GM19043 (cell line): Measurements from ENCODE around the gene PLIN4.
A peak's percentile ranks its signal among the peaks of the same experiment; 100 is the strongest.

Source experiments
- ATAC-seq: cut with Tn5 transposase; IDR thresholded peaks from one replicate; pipeline ENCODE4 v1.9.1; 2021; ENCODE audit warnings: low read depth; ENCODE audit not compliant: unreplicated experiment

The PLIN4 gene

DNA sequence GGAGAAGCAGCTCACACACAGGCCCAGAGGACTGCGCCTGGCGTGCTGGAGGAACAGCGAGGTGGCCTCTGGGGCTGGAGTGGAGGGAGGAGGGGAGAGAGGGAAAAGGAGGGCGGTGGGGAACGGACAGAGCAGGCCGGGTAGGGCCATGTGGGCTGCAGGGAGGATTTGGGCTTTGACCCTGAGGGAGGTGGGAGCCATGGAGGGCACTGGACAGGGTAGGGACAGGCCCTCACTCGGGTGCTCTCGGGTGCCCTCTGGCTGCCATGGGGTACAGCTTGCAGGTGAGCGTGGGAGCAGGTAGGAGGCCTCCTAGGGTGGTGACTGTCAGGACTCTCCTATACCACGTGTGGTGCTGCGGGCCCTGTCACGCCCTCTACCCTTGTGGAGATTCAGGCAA, 22.8 kb downstream of the PLIN4 start:
- no peak for ATAC-seq

DNA sequence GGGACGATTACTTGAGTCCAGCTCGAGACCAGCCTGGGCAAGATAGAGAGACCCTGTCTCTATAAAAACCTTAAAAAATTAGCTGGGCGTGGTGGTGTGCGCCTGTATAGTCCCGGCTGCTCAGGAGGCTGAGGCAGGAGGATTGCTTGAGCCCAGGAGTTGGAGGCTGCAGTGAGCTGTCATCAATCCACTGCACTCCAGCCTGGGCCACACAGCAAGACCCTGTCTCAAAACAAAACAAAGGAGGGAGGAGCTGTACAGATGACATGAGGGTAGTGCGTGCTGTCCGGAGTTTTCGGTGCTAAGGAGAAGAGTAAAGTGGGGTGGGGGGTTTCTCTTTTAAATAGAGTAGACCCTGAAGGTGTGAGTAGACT, 23.6 kb downstream of the PLIN4 start:
- no peak for ATAC-seq

DNA sequence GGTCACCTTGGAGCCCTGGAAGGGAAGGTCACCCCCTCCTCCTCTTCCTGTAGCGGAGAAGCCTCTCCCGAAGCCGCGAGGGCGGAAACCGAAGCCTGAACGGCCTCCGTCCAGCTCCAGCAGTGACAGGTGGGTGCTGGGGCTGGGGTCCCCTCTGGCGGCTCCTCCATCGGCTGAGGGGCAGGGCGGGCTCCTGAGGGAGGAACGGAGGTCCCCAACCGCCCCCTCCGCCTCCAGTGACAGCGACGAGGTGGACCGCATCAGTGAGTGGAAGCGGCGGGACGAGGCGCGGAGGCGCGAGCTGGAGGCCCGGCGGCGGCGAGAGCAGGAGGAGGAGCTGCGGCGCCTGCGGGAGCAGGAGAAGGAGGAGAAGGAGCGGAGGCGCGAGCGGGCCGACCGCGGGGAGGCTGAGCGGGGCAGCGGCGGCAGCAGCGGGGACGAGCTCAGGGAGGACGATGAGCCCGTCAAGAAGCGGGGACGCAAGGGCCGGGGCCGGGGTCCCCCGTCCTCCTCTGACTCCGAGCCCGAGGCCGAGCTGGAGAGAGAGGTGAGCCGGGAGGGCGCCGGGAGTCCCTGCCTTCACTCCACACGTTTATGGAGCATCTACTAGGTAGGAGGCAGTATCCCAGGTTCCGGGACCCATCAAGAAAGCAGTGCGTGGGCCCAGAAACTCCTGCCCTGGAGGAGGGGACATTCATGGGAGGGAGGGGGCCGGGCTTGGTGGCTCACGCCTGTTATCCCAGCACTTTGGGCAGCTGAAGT, 24.2 kb downstream of the PLIN4 start:
- ATAC-seq: no peak

DNA sequence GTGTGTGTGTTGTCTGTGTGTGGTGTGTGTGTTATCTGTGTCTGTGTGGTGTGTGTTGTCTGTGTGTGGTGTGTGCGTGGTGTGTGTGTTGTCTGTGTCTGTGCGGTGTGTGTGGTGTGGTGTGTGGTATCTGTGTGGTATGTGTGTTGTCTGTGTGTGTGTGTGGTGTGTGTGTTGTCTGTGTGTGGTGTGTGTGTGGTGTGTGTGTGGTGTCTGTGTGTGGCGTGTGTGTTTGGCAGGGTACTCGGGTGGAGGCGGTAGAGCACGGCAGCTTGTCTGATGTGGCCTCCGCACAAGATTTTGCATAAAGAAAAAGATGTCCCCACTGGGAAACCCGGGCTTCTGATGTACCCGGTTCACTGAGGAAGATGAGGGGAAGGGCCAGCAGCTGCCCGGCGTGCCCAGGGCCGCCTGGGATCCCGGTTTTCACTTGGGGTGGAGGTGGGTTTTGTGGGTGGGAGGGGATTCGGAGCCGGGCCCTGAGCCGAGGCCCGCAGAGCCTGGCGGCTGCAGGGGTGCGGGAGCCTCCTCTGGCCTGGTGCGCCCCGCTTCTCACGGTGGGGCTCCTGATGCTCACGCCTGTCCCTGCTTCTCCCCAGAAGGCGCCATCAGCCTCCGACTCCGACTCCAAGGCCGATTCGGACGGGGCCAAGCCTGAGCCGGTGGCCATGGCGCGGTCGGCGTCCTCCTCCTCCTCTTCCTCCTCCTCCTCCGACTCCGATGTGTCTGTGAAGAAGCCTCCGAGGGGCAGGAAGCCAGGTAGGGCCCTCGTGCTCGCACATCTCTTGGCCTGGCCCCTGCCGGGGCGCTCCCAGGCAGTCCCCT, 25.0 kb downstream of the PLIN4 start:
- ATAC-seq: no peak

DNA sequence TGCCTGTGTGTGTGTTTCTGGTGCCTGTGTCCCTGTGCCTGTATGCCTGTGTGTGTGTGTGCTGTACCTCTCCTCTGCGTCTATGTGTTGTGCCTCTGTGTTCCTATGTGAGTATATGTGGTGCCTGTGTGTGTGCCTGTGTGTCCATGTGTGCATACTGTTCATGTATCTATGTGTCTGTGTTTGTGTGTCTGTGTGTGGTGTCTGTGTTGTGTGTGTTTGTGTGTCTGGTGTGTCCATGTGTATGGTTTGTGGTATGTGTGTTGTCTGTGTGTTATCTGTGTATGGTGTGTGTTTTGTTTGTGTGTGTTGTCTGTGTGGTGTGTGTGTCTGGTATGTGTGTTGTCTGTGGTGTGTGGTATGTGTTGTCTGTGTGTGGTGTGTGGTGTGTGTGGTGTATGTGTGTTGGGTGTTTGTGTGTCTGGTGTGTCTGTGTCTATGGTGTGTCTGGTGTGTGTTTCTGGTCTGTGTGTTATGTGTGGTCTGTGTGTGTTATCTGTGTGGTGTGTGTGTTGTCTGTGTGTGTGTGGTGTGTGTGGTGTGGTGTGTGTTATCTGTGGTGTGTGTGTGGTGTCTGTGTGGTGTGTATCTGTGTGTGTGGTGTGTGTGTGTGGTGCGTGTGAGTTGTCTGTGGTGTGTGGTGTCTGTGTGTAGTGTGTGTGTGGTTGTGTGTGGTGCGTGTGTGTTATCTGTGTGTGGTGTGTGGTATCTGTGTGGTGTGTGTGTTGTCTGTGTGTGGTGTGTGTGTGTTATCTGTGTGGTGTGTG, 25.8 kb downstream of the PLIN4 start:
- no peak for ATAC-seq

DNA sequence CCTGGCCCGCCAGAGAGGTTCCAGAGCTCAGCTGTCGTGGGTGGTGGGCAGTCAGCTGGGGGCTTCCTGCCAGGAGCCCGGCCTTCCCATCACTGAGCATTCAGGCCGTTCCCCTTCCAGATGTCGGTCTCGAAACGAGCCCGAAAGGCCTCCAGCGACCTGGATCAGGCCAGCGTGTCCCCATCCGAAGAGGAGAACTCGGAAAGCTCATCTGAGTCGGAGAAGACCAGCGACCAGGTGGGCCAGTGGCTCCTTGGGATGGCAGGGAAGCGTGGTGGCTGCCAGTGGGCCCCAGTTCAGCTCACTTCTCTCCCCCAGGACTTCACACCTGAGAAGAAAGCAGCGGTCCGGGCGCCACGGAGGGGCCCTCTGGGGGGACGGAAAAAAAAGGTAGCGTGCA, 26.8 kb downstream of the PLIN4 start:
- no peak for ATAC-seq

DNA sequence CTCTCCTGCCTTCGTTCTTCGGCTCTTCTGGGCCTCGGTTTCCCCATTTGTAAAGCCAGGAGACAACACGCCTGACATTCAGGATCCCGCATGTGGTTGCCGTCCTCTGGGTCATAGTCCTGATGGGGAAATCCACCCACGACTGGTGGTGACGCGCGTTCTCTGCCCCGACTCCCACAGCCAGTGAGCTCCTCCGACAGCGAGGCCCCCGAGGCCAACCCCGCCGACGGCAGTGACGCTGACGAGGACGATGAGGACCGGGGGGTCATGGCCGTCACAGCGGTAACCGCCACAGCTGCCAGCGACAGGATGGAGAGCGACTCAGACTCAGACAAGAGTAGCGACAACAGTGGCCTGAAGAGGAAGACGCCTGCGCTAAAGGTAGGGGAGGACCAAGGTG, 29.8 kb downstream of the PLIN4 start:
- ATAC-seq: no peak

DNA sequence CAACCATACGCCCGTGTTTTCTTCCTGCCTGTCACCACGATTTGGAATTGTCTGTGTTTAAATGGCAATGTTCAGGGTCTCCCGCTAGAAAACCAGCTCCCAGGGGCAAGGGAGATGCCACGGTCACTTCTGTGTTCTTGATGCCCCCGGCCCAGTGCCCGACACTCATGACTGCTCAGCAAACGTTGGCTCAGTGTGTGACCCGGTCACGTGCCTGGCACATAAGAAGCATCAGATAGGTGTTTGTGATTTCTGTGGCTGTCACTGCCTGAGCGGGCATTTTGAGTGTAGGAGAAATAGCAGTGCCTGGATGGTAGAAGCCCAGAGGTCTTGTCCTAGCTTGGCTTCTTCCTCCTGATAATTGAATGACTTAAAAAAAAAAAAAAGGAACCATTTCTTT, 30.7 kb downstream of the PLIN4 start:
- no peak for ATAC-seq

DNA sequence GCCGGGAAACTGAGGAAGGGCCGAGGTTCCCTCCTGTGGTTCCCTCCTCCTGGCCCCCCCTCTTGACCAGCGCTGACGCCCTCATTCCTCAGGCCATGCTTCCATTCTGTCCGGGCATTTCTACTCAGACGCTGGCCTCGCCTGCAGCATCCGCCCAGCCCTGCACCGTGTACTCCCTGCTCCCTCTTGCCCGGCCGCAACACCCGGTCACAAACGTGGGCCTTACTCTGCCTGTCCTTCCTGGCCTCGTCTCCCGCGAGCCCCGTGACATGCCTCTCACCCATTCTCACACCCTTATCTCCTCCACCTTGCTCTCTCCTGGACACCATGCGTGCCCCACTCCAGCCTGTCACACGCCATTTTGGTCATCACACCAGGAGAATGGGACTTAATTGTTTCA, 34.9 kb downstream of the PLIN4 start:
- no peak for ATAC-seq

DNA sequence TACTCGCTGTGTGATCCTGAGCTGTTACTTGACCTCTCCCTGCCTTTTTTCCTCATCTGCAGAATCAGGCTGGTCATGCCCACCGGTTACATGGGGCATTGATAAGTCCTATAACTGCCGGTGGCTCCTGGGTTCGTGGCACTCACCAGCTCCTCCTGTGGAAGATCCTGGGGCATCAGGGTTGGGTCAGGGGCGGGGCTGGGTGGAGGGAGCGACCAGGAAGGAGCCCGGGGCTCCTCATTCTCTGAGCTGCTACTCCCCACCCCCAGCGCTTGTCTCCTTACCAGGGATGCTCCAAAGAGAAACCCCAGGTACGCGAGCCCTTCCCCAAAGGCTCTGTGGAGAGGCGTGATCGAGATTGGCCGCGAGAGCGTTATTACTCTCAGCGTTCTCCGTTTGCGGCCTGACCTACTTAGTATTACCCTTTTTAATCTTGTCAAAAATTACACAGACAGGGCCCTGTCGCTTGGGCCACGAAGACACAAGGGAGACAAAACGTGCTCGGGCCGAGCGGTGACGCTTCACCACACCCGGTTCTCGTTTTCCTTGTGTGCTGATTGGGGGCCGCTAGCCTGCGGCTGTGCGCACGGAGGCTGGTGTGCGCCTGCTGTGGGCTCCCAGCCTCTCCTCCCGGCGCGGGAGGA, 35.4 kb downstream of the PLIN4 start:
- no peak for ATAC-seq

DNA sequence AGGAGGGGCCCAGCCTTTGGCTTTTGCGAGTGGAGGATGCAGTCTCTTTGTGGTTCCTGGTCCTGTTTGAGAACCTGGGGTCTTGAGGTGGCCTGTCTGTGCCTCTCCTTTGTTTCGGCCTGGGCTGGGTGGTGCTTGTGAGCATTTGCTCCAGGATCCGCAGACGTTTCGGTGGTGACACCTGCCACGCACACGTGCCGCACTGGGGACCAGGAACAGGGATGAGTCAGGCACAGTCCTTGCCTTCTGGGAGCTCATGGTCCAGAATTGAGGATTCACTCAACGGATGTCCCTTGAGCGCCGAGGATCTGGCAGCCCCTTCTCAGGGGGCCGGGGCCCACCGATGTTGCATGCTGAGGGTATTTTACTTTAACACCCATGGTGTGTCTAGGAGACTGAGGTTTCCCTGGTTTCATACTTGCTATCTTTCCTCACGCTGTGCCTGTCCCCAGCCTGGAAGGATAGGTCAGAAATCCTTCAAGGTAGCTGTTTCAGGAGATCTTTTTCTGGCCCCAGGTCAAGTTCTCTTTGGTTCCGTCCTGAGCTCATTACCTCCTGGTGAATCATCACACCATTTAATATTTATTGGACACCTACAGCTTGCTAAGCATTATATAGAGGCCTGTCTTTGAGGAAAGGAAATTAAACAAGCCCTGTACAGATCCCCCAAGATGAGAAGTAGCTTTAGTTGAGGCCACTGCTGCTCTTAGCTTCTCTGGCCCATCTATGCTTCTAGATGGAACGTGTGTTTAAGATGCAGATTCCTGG, 41.1 kb downstream of the PLIN4 start:
- ATAC-seq: no peak

DNA sequence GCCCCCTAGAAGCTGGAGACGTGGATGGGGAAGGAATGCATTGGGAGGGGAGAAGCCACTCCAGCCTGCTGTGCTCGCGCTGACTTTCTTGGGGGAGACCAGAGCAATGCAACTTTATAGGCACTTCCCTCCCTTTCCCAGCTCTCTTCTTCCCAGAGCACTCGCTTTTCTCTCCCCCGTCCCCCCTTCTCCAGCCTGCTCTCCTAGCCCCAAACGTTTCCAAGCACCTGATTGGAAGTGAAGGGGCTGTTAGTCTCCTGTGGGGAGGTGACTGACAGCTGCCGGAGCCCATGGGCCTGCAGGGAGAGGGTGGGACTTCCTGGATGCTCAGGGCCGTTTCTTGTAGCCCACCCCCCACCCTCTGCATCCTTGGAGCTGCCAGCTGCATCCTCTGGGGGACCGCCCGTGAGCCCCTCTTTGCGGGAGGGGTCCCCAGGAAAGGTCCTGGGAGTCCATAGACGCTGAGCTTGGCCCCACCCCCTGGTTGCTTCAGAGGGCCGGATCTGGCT, 43.7 kb downstream of the PLIN4 start:
- ATAC-seq: no peak

DNA sequence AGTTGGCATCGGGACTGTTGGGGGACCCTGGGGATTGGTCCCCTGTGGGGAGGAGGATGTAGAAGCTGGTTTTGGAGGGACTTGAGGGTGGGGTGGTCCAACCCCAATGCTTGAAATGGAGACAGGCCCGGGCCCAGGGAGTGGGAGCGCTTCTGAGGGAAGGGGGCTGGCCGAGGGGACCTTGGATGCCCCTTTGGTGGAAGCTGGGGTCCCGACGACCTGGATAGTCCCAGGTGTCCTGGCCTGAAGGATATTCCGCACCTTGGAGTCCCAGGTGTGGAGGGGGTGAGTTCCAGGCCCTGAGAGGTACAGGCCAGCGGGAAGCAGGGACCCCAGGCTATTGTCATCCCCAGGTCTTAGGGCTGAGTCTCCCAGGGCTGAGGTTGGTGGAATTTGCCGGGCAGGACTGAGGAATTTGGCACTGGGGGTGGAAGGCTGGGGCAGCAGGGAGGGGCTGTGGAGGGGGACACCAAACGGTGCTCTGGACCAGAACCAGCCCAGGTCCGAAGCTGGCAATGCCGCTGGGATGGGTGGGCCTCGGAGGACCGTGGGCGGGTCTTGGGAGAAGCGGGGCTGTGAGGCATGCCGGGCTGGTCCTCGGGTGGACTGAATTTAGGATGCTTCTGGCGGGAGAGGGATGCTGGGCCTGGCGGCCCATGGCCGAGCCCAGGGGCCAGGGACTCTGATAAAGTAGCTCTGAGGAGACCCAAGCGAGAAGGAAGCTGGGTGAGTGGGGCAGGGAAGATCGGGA, 44.3 kb downstream of the PLIN4 start:
- no peak for ATAC-seq

DNA sequence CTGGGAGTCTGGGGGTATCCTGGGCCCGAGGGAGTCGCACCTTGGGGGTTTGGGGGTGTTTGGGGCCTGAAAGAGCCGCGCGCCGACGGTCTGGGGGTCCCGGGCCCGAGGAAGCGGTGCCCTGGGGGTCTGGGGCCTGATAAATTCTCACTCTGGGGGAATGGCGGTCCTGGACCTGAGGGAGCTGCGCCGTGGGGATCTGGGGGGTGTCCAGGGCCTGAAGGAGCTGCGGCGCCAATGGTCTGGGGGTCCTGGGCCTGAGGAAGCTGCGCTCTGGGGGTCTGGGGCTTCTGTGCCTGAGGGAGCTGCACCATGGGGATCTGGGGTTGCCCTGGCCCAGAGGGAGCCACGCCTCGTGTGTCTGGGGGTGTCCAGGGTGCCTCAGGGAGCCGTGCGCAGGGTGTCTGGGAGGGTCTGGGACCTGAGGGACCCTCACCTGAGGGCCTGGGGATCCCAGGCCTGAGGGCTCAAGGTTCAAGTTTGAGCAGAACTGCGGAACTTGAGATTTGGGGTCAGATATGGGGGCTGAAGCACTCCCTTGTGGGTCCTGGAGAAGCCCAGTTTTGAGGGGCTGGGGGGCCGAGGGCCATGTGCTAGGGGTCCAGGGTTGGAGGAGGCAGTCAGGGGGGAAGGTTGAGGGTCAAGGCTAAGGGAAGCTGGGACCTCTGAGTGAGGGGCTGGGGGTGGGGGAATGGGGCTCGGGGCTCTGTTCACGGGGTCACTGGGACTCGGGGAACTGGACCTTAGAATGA, 45.1 kb downstream of the PLIN4 start:
- ATAC-seq: no peak

DNA sequence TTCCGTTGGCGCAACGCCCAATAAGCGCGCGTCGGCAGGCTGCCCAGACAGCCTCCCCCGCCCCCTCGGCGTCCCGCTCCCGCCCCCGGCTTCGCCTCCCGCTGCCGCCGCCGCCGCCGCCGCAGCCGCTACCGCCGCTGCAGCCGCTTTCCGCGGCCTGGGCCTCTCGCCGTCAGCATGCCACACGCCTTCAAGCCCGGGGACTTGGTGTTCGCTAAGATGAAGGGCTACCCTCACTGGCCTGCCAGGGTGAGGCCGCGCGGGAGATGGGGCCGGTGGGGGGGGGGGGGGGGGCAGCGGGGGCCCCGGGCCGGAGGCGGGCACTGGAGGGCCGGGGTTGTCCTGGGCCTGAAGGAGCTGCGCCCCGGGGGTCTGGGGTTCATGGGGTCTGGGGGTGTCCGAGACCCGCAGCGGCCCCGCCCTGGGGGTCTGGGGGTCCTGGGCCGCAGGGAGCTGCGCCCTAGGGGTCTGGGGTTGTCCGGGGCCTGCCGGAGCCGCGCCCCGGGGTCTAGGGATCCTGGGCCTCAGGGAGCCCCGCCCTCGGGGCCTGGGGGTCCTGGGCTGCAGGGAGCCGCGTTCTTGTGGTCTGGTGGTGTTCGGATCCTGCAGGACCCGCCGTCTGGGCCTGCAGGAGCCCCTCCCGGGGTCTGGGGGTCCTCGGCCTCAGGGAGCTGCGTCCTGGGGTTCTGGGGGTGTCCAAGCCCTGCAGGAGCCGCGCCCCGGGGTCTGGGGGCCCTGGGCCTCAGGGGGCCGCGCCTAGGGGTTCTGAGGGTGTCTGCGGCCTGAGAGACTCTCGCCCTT, 45.9 kb downstream of the PLIN4 start, which contains the start of gene HDGFL2:
Gene HDGFL2 (plus strand): TSS at position 124 of the 801 bp plus-strand sequence. CDS start 54 bp downstream, at position 178.
- no peak for ATAC-seq

DNA sequence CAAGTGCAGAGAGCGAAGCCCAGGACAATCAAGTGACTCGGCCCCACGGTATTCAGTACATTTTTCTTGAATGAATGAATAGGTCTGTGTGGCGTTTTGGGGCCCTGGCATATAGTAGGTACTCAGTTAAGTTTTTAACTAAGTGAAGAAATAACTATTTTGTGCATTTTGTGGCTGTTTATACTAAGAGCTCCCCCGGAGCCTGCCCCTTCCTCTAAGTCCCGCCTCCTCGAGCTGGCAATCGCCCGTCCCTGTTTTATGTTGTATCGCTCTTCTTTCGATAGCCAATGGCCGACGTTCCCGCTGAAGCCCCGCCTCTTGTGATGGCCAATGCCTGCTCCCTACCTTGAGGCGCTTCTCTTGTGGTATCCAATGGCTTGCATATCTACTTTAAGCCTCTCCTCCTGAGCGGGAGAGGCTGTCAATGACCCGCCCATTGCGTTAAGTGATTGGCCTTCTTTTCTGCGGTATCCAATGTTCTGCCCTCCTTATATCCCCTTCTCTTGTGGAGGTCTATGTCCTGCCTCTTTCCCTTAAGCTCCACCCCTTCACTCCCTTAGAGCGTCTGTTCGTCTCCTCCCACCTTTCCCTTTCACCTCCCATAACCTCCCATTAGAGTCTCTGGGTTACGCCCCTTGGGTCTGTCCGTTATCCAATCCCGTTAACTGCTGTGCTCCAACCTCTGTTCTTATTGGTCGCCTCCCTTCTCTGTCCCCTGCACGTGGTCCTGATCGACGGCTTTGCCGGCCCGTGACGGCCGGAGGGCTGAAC, 46.7 kb downstream of the PLIN4 start:
- peak; percentile 83 for ATAC-seq

DNA sequence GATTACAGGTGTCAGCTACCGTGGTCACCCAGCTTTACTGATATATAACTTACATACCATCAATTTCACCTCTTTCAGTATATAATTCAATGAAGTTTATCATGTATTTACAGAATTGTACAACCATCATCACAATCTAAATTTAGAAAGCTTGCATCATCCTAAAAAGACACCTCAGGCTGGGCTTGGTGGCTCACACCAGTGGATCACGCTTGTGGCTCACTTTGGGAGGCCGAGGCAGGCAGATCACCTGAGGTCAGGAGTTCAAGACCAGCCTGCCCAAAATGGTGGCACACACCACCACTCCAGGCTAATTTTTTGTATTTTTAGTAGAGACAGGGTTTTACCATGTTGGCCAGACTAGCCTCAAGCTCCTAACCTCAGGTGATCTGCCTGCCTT, 50.5 kb downstream of the PLIN4 start:
- ATAC-seq: no peak
